TTC549 (cell line): ENCODE results near the gene CCDC85C.
"Not testable (repeated sequence)": the region's sequence is repeated elsewhere in the genome, so short reads cannot be mapped to it uniquely, and the experiment has no call there.

Source experiments
- FAIRE-seq: peaks from 2 replicates; lab custom pipeline; 2012; peaks lifted over from hg19 to GRCh38; lab: Jason Lieb, UNC

CCDC85C gene

DNA sequence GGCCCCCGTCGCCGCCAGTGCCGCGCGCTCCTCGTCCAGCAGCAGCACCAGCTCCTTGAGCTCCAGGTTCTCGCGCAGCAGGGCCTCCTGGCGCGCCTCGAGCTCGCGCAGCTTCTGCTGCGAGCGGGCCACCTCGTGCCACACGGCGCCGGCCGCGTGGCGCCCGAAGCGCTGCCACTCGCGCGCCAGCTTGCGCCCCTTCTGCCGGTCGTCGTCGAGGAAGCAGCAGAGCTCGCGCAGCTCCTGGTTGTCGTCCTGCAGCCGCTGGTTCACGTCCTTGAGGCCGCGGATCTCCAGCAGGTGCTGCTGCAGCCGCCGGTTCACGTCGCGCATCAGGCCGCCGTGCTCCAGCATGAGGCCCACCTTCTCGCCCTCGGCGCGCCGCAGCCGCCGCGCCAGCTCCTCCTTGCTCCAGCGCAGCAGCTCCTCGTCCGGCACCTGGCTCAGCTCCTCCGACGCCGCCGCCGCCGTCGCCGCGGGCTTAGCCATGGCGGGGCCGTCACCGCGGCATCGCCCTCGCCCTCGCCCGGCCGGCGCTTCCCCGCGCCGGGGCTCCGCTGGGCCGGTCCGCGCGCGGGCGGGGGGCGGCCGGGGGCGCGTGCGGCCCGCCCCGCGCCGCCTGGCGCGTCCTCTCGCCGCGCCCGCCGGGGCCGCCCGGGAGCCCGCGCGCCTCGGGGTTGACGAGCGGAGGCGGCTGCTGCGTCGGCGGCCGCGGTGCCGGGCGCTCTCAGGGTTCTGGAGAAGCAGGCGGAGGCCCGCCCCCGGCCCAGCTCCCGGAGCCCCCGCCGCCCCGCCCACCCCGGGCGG is at the start of gene CCDC85C:
CCDC85C (minus strand) TSS at position 737 of the 807 bp plus-strand sequence; CDS start at position 489, 248 bp downstream.
- FAIRE-seq: no peak

DNA sequence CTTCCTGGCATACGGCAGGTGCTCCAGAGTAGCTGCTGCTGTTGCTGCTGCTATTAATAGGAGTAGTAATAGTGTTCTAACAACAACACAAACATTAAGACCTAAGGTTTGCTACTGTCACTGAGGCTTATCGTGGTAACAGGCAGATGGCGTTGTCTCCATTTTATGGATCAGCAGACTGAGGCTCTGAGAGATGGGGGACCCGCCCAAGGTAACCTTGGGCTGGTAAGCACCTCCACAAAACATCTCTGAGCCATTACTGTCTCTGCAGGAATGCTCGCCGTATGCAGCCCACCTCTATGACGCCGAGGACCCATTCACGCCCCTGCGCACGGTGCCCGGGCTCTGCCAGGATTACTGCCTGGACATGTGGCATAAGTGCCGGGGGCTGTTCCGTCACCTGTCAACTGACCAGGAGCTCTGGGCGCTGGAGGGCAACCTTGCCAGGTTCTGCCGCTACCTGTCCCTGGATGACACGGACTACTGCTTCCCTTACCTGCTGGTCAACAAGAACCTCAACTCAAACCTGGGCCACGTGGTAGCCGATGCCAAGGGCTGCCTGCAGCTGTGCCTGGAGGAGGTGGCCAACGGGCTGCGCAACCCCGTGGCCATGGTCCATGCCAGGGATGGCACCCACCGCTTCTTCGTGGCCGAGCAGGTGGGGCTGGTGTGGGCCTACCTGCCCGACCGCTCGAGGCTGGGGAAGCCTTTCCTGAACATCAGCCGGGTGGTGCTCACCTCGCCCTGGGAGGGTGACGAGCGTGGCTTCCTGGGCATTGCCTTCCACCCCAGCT is 48.1 kb upstream of the CCDC85C start:
- no peak for FAIRE-seq

DNA sequence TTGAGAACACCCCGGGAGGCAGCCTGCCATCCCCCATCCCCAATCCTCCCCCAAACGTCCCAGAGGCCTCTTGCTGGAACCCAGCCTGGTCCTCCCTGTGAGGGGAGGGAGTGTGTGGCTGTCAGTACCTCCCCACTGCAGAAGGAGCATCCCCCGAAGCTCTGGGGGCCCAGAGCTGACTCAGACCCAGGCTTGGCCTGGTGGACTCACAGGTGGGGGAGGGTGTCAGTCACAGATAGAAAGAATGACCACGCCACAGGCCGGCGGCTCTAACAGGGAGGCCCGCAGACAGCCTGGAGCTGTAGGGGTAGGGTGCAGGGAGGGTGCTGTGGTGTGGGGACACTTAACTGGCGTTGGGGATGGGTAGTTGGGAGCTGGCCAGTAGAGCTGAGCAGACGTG is 46.2 kb upstream of the CCDC85C start:
- FAIRE-seq: no peak

DNA sequence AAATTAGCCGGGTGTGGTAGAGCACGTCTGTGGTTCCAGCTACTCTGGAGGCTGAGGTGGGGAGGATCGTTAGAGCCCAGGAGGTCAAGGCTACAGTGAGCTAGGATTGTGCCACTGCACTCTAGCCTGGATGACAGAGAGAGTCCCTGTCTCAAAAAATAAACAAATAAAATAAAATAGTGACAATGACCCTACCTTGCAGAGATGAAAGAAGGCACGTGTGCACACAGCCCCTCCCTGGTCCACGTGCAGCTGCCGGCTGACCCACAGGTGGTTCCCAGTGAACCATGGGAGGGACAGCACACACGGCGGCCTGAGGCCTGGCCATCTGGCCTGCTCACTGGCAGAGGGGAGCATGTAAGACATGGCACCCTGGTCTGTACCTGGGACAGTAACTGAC is 45.6 kb upstream of the CCDC85C start:
- FAIRE-seq: no peak

DNA sequence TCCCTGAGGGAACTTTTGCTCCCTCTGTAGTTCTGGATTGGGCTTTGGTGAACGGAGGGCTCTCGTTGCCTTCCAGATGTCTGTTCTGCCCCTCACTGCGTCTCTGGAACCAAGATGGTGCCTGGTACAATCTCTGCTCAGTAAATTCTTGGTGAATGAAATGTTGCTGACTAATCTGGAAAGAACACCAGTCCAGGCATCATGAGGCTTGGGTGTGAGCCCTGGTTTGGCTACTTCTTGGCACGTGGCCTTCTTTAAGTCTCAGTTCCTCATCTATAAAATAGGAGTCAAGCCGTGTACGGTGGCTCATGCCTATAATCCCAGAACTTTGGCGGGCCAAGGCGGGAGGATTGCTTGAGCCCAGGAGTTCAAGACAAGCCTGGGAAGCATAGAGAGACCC is 45.2 kb upstream of the CCDC85C start:
- no peak for FAIRE-seq

DNA sequence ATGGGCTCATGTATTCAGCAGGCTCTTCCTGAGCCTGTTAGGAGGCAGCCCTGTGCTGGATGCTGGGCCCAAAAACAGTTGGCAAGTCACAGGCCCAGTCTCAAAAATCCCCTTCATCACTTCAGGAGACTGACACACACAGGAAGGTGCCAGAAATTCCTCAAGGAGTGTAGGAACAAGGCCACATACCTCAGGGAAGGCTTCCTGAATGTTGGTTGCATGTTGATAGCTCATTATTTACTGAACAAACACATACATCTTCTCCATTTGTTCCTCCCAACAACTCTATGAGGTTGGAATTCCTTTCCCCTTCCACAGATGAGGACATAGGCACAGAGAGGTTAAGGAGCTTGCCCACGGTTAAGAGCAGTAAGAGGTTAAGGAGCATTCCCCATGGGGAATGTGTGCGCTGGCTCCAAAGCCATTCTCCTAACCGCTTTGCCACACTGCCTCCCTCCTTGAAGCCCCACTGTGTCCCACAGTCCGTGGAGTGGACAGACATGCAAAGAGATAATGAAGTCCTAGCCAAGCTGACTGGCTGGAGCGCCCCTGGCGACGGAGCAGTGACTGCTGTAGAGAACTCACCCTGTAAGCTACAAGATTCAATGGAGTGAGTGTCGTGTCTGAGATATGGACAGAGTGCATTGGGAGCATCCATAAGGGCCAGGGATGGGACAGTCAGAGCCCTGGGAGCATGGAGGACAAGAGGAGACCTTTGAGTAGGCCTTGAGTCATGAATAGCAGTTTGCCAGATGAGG is 44.2 kb upstream of the CCDC85C start:
- no peak for FAIRE-seq

DNA sequence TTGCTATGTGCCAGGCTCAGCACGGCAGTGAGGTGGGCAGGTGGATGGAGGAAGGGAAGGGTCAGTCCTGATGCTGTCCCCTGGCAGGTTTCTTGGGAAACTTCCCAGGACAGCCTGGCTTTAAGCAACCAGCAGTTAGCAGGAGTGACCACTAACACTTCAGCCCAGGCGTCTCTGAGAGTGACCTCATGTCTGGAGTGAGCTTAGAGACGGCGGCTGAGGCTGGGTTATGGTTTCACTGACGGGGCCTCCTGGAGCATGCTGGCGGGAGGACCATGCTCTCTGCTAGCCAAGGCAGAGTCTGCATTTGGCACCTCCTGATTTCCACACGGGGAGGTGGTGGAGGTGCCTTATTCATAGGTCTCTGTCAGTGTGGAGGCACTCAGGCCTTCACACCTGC is 43.4 kb upstream of the CCDC85C start:
- FAIRE-seq: no peak

DNA sequence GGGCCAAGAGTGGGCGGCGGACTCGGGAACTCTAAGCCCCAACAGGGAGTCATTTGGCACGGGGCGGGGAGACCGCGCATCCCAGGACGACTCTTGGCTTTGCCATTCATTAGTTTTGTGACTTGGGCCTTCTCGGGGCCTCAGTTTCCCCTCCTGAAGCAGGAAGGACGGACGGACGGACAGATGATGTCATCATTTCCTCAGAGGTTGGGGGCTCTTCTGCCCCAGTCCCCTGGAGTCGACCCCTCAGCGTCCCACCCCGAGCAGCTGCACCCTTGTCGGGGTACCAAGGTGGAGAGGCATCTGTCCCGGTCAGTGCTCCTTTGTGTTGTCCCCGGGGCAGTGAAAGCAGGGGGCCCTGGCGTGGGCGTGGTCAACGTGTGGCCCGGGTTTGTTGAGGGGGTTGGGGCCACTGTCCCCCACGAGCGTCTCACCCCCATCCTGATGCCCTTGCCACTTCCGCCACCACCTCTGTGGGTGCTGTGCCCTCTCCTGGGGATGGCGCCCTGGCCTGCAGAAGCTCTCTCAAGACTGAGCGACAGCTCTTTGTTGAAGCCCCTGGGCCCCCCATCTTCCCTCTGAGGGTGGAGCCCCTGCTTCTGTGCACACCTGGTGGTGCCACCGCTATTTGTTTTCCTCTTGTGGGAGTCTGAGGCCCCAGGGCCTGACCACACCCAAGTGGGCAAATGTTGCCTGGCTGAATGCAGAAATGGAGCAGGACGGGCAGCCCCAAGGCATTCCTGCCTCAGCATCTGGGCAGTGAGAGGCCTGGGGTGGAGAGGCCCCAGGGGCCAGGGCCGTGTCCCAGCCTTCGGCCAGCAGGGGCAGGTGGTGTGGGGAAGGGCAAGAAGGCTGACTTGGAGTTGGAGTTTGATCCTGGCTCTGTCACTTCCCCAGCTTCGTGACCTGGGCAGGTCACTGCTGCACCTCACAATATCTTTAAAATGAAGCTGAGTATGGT is 41.8 kb upstream of the CCDC85C start:
- no peak for FAIRE-seq

DNA sequence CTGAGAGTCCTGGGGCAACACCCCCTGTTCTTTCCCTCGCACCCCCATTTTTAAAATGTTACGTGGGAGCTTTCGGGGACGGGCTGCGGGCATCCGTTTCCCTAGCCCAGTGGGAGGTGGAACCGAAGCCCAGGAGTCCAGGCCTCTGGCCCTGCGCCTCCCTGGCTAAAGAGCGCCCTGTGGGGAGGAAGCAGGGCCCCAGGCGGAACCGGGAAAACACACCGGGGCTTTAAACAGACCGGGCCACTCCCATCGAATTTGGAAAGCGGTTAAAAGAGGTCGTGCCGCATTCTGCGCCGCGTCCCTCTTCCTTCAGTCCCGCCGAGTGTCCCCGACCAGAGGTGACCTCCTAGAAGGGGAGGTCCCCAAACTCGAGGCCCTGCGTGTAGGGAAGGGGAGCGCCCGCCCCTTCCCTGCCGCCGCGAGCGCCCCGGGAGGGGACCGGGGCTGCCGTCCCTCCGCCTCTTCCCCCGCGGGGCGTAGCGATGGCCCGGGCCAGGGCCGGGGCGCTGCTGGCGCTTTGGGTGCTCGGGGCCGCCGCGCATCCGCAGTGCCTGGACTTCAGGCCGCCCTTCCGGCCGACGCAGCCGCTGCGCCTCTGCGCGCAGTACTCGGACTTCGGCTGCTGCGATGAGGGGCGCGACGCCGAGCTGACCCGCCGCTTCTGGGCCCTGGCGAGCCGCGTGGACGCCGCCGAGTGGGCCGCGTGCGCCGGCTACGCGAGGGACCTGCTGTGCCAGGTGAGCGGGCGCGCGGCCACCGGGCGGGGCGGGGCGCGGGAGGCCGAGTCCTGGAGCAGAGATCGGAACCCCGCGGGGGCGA is 40.9 kb upstream of the CCDC85C start, which contains the start of gene HHIPL1:
HHIPL1 (plus strand) TSS at position 407 of the 822 bp plus-strand sequence; CDS start at position 486, 79 bp downstream.
- no peak for FAIRE-seq

DNA sequence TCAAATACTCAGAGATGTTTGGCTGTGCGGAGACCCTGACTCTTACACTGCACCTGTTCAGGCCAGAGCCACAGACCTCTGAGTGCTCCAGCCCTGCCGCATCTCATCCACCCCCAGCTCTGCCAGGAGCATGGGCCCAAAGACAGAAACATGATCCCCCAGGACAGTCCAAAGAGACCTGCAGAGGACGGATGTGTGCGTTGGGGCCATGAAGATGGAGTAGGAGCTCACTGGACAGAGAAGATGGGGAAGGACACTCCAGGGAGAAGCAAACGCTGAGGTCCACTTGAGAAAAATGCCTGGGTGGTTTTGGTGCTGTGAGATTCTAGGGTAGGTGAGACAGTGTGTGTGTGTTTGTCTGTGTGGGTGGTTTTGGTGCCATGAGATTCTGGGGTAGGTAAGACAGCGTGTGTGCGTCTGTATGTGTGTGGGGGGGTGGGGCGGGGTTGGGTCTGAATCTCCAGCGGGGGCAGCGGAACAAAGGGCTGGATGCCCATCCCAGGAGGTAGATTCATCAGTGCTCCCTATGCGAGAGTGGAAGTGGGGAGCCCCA is 40.1 kb upstream of the CCDC85C start:
- no peak for FAIRE-seq

DNA sequence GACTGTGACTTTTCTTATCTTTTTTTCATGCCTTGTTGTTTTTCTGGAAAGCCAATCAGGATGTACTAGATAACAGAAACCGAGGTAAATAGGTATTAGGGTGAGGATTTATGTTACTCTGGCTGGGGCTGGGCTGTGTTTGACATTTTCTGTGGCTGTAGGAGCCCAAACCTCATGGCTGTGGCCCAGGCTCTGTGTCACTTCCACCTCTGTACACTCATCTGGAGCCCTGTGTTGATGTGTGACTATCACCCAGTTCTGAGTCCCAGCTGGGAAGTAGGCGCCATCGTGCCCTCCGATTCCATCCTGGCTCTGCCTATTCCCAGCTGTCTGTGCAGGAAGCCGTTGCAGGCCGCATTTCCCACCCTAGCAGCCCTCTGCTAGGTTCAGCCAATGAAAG is 39.3 kb upstream of the CCDC85C start:
- no peak for FAIRE-seq

DNA sequence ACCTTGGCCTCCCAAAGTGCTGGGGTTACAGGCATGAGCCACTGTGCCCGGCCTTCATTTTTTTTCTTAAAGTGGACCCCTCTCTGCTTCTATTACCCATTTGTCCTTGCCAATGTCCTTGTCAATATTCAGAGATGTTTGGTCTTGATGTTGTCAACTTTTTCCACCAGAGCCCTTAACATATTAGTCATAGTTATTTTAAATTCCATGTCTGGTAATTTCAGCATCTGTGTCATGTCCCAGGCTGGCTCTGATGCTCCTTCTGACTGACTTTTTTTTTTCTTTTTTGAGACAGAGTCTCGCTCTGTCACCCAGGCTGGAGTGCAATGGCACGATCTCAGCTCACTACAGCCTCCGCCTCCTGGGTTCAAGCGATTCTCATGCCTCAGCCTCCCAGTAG is 38.8 kb upstream of the CCDC85C start:
- not testable (repeated sequence) for FAIRE-seq

DNA sequence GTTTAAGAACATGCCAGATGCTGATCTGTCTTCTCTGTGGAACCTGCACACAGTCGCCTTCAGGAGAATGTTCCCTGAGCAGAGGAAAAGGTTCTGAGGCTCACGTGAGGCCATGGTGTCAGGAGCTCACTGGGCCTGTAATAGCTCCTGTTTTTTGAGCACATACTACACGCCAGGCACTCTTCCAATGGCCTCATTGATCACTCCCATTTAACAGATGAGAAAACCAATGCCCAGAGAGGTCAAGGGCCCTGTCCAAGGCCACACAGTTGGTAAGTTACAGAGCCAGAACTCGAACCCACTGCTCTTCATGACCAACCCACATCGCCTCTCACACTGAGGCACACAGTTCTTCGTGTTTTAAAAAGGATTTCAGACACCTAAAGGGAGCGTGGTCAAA is 33.6 kb upstream of the CCDC85C start:
- FAIRE-seq: no peak

DNA sequence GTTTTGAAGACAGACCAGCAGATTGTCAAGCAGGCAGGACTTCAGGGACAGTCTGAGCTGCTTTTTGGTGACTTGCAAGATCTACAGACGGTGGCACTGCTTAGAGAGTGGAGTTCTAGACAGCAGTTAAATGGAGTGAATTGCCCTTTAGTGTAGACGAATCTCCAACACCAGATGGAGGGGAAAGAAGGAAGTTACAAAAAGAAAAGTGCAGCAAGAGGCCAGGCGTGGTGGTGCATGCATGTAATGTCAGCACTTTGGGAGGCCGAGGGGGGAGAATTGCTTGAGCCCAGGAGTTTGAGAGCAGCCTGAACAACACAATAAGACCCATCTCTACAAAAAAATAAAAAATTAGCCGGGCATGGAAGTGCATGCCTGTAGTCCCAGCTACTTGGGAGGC is 32.5 kb upstream of the CCDC85C start:
- no peak for FAIRE-seq

DNA sequence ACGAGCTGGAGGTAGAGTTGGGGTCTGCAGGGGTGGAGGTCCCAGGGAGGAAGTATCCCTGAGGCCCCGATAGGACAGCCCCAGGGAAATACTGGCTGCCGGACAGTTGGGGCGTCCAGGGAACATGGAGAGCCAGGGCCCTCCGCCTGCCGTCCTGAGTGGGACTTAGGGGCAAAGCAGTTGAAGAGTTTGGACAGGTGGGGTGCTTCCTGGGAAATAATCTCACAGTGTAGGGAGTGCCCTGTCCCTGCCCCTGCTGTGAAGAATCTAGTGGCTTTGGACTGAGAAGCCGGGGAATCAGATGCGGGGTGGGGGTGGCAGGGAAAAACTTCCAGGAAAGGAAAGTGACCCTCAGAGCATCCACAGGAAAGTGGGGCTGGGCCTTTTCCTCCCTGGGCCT is 31.1 kb upstream of the CCDC85C start:
- no peak for FAIRE-seq

DNA sequence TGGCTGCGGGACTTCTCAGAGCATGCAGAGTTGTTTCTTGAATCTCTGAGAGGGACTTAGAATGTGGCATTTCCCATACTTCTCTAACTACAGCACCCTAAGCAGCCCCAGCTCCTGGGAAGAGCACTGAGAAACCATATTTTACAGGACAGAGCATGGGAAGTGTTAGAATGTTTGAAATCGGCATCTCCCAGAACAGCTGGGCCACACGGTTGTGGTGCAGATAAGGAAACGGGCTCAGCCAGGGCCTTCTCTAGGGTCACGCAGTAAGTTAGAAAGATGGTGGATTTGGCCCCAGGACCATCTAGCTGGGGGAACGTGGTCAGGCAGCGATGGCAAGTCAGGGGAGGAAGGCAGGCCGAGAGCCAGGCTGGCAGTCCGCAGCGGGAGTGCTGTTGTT is 30.4 kb upstream of the CCDC85C start:
- FAIRE-seq: no peak

DNA sequence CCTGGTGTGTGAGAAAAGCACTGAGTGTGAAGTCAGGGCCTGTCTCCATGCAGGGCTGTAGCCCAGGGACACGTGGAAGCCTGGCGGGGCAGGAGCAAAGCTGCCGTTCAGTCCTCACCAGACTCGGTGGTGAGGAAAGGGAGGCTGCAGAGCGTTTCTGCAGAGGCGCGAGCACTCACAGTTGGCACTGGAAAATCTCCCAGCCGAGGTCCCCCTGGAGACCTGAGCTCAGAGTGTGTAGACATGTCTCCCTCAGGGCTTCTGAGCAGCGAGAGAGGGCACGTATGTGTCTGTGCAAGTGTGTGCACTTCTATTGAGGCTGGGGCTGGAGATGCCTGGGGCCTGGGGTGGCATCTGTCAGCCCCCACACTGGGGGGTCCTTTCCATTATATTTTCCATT is 29.9 kb upstream of the CCDC85C start:
- FAIRE-seq: no peak

DNA sequence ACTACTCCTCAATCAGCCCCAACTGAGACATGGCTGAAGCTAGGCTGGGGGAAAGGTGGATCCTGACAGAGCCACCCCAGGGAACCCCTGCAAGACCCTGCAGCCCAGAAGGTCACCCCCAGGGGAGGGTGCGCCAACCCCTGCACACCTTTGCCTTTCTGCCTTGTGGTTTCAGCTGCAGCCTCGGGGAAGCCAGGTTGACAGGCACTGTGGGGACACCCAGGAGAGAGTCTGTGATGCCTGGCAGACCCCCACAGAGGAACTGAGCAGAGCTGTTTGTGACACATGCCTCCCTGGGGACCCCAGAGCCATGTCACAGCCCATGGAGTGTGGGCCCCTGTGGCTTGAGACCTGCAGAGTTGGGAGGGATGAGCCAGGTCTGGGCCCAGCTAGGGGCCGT is 29.1 kb upstream of the CCDC85C start:
- FAIRE-seq: no peak

DNA sequence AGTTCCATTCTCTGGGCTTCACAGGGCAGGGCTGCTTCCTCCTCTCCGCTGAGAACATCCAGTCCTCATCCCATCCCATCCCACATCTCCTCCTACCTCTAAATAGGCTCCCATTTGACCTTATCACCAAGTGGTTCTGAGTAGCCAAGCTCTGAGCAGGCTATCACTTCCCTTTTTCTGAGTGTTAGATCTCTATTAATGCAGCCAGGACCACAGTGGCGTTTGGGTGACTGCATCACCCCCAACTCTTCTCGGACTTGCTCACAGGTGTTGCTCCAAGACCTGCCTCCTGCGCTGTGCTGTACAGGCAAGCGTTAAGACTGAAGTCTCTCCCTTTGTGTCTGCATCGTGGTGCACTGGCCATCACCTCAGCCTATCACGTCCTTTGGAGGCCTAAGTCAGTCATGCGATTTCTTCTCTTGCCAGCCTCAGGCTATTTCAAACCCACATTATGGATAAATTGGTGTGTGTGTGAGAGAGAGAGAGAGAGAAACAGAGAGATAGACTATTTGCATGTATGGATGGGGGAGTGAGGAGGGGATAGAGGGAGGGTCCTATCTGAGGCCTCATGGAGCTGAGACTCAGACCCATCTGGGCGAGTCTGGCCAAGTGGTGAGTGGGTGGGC is 28.5 kb upstream of the CCDC85C start:
- no peak for FAIRE-seq

DNA sequence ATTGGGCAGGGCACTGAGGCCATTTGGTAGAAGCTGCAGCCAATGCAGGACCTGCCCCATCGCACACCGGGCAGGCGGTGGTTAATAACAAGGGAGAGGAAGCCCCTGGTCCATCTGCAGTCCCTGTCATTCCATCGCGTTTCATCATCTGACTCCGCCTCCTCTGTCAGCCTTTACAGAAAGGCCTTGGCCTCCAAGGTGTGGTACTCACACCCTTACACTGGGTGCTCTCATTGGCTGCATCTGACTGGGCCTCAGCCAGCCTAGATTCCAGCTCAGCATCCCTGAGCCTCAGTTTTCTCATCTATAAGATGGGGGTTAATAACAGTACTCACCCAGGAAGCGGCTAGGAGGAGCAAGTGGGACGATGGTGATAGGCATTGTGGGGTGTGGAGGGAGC is 26.2 kb upstream of the CCDC85C start:
- FAIRE-seq: no peak
